ENCODE measurements around the gene KCNA4.
"Not testable (repeated sequence)": the region's sequence is repeated elsewhere in the genome, so short reads cannot be mapped to it uniquely, and the experiment has no call there.

The KCNA4 gene

GRCh38 chr11:30016588-30017363 lies at the start of gene KCNA4:
KCNA4 (minus strand) TSS chr11:30017030; CDS start chr11:30012678, 4,352 bp downstream.
- DNase-seq = no peak

GRCh38 chr11:30062103-30062502 lies 45.3 kb upstream of the KCNA4 start:
- no peak for DNase-seq

- DNase-seq = no peak
These were observed 42.5 kb upstream of the KCNA4 start for GRCh38 chr11:30059172-30059815.

GRCh38 chr11:30049214-30049613 lies 32.4 kb upstream of the KCNA4 start:
- no peak for DNase-seq

- peak; percentile 2 for DNase-seq
These were observed 29.7 kb upstream of the KCNA4 start for GRCh38 chr11:30046578-30046945.

GRCh38 chr11:30045921-30046577 lies 29.2 kb upstream of the KCNA4 start:
- no peak for DNase-seq

GRCh38 chr11:30045144-30045543 lies 28.3 kb upstream of the KCNA4 start:
- DNase-seq = no peak

GRCh38 chr11:30041171-30041570 lies 24.3 kb upstream of the KCNA4 start:
- DNase-seq = no peak

GRCh38 chr11:30034746-30035145 lies 17.9 kb upstream of the KCNA4 start:
- not testable (repeated sequence) for DNase-seq

GRCh38 chr11:30034166-30034565 lies 17.3 kb upstream of the KCNA4 start:
- DNase-seq = not testable (repeated sequence)

GRCh38 chr11:30025396-30026139 lies 8.7 kb upstream of the KCNA4 start:
- no peak for DNase-seq

GRCh38 chr11:30023074-30023473 lies 6.2 kb upstream of the KCNA4 start:
- no peak for DNase-seq

GRCh38 chr11:30019481-30019880 lies 2.7 kb upstream of the KCNA4 start:
- no peak for DNase-seq

- DNase-seq = no peak
These were observed 1.7 kb upstream of the KCNA4 start for GRCh38 chr11:30018495-30018894.

GRCh38 chr11:30017445-30017895 lies 640 bp upstream of the KCNA4 start:
- DNase-seq = no peak

- no peak for DNase-seq
These were observed 961 bp downstream of the KCNA4 start for GRCh38 chr11:30015725-30016412.

- DNase-seq = no peak
These were observed 4.5 kb downstream of the KCNA4 start for GRCh38 chr11:30012346-30012745.

- no peak for DNase-seq
These were observed 7.8 kb downstream of the KCNA4 start for GRCh38 chr11:30009060-30009459.

GRCh38 chr11:30006876-30007275 lies 10.0 kb downstream of the KCNA4 start:
- DNase-seq = no peak

- no peak for DNase-seq
These were observed 14.6 kb downstream of the KCNA4 start for GRCh38 chr11:30002157-30002785.

- DNase-seq = no peak
These were observed 15.7 kb downstream of the KCNA4 start for GRCh38 chr11:30000986-30001750.

Data from activated CD4-positive, alpha-beta T cell treated with anti-CD3 and anti-CD28 coated beads, Interleukin-2, Interleukin-6, amounts not matched to agents 100 ng/mL and 50 ng/mL, durations not matched to agents 16 hours and 8 hours (primary cell).